ENCODE measurements around the gene TDRD12. TPM values are rescaled to one million over a fixed set of nuclear protein-coding genes. Genes with fewer than 3 reads are reported as not detected.

Gene TDRD12
- polyA plus RNA-seq, 1 donor (not counting 4 experiments of a cell fraction or from before 2014, with no cell fraction given) = 0.04 TPM

GRCh38 chr19:32837531-32837930, 118.0 kb downstream of the TDRD12 start:
- dilution Hi-C loops (cut with MboI; ENCODE audit: extremely low pct_ligation_motif_present, low sequenced_read_pairs) = no loop called here
- no peaks in the 10 kb centered on the region for H3K4me1 ChIP-seq (ENCODE audit: control insufficient read depth, extremely low read depth, insufficient read depth, low read length)
- no peaks in the 10 kb centered on the region for H4K20me1 ChIP-seq (ENCODE audit: control insufficient read depth, extremely low read depth, insufficient read depth, low read length)
- H3K27me3 ChIP-seq (ENCODE audit: control insufficient read depth, extremely low read depth, insufficient read depth, low read length) = no peaks in the 10 kb centered on the region
- H3K9me1 ChIP-seq (ENCODE audit: control insufficient read depth, extremely low read depth, insufficient read depth, low read length) = no peaks in the 10 kb centered on the region
- H3K4me3 ChIP-seq (ENCODE audit: control insufficient read depth in 2 of 3, extremely low read depth in 1 of 3, insufficient read depth in 2 of 3, low read depth in 1 of 3, low read length in 3 of 3) = no peak overlapping the region
- no peaks in the 10 kb centered on the region for H3K79me2 ChIP-seq (ENCODE audit: control insufficient read depth, insufficient read depth, low read length)
- DNase-seq (ENCODE audit: low read depth, low spot score) = no peak
- H3K27ac ChIP-seq (ENCODE audit: control insufficient read depth, insufficient read depth, low read length) = no peak overlapping the region
- H3K9me3 ChIP-seq (ENCODE audit: control insufficient read depth, low read depth, low read length) = no peaks in the 10 kb centered on the region
- H3K9ac ChIP-seq (ENCODE audit: control insufficient read depth, extremely low read depth, insufficient read depth, low read length) = no peak overlapping the region
- TF ChIP-seq EZH2 (IDR thresholded peaks at IDR 0.05; ENCODE audit: low read length) = no peak
- no peak for TF ChIP-seq CTCF (optimal IDR thresholded peaks at IDR 0.05 in 1 of 3, IDR thresholded peaks at IDR 0.05 in 1 of 3, conservative IDR thresholded peaks at IDR 0.05 in 1 of 3; ENCODE audit: extremely low read depth in 1 of 3, insufficient read depth in 2 of 3, low read length in 3 of 3)
- H2AFZ ChIP-seq (ENCODE audit: control insufficient read depth, low read length) = no peak overlapping the region
- no peak overlapping the region for H3K4me2 ChIP-seq (ENCODE audit: control insufficient read depth, extremely low read depth, insufficient read depth, low read depth, low read length)
- no peaks in the 10 kb centered on the region for H3K36me3 ChIP-seq (ENCODE audit: control insufficient read depth in 2 of 2, extremely low read depth in 1 of 2, insufficient read depth in 2 of 2, low read length in 2 of 2)
- no peak for FAIRE-seq

GRCh38 chr19:32842061-32842460, 122.5 kb downstream of the TDRD12 start:
- Histone ChIP-seq H3K36me3 (ENCODE audit: control insufficient read depth in 2 of 2, extremely low read depth in 1 of 2, insufficient read depth in 2 of 2, low read length in 2 of 2) (no peaks in the 10 kb centered on the region), H3K4me3 (ENCODE audit: control insufficient read depth in 2 of 3, extremely low read depth in 1 of 3, insufficient read depth in 2 of 3, low read depth in 1 of 3, low read length in 3 of 3) (no peak overlapping the region), H2AFZ (ENCODE audit: control insufficient read depth, low read length) (no peak overlapping the region), H3K4me2 (ENCODE audit: control insufficient read depth, extremely low read depth, insufficient read depth, low read depth, low read length) (no peak overlapping the region), H4K20me1 (ENCODE audit: control insufficient read depth, extremely low read depth, insufficient read depth, low read length) (no peaks in the 10 kb centered on the region), H3K27me3 (ENCODE audit: control insufficient read depth, extremely low read depth, insufficient read depth, low read length) (no peaks in the 10 kb centered on the region), H3K9ac (ENCODE audit: control insufficient read depth, extremely low read depth, insufficient read depth, low read length) (no peak overlapping the region), H3K4me1 (ENCODE audit: control insufficient read depth, extremely low read depth, insufficient read depth, low read length) (no peaks in the 10 kb centered on the region), H3K9me3 (ENCODE audit: control insufficient read depth, low read depth, low read length) (no peaks in the 10 kb centered on the region), H3K9me1 (ENCODE audit: control insufficient read depth, extremely low read depth, insufficient read depth, low read length) (no peaks in the 10 kb centered on the region), H3K79me2 (ENCODE audit: control insufficient read depth, insufficient read depth, low read length) (no peaks in the 10 kb centered on the region), H3K27ac (ENCODE audit: control insufficient read depth, insufficient read depth, low read length) (no peak overlapping the region)
- dilution Hi-C loops (cut with MboI; ENCODE audit: extremely low pct_ligation_motif_present, low sequenced_read_pairs) = no loop called here
- FAIRE-seq (no peak), DNase-seq (ENCODE audit: low read depth, low spot score) (no peak)
- TF ChIP-seq CTCF (optimal IDR thresholded peaks at IDR 0.05 in 1 of 3, IDR thresholded peaks at IDR 0.05 in 1 of 3, conservative IDR thresholded peaks at IDR 0.05 in 1 of 3; ENCODE audit: extremely low read depth in 1 of 3, insufficient read depth in 2 of 3, low read length in 3 of 3) (no peak), EZH2 (IDR thresholded peaks at IDR 0.05; ENCODE audit: low read length) (no peak)
